HepG2 (cell line): ENCODE results near the gene TBC1D14. TPM values are rescaled to one million over a fixed set of nuclear protein-coding genes. Genes with fewer than 3 reads are reported as not detected.
A peak's percentile ranks its signal among the peaks of the same experiment; 100 is the strongest.

Experiments
- CEBPZ ChIP-seq: IDR thresholded peaks from 2 replicates; pipeline ENCODE4 v1.6.1; 2012; ENCODE audit warnings: low read length, improper control_type of control experiment
- CREB1 ChIP-seq, 2 experiments: fragments of 450-650 bp in 1 of 2; IDR thresholded peaks; 2 replicates each; pipeline ENCODE4 v1.6.1; 2016 to 2017; ENCODE audit warnings: control low read depth in 1 of 2, mild to moderate bottlenecking in 1 of 2, missing compliant biosample characterization in 1 of 2, missing genetic modification characterization in 1 of 2
- FOXC1 ChIP-seq: sonication (generic); formaldehyde crosslinking; IDR thresholded peaks from 2 replicates; pipeline ENCODE4 v1.8.0; 2022; ENCODE audit warnings: mild to moderate bottlenecking, missing genetic modification reagents, borderline replicate concordance
- FOXP4 ChIP-seq: sonication (generic); formaldehyde crosslinking; IDR thresholded peaks from 2 replicates; pipeline ENCODE4 v1.4.0; 2020; ENCODE audit warnings: missing genetic modification reagents
- HNF1B ChIP-seq: sonication (generic); formaldehyde crosslinking; IDR thresholded peaks from 2 replicates; pipeline ENCODE4 v1.5.1; 2020; ENCODE audit warnings: mild to moderate bottlenecking, moderate library complexity, missing genetic modification reagents
- NFATC3 ChIP-seq: sonication (generic); formaldehyde crosslinking; IDR thresholded peaks from 2 replicates; pipeline ENCODE4 v1.5.1; 2020; ENCODE audit warnings: mild to moderate bottlenecking, missing genetic modification reagents
- PHF8 ChIP-seq: sonication (generic); formaldehyde crosslinking; IDR thresholded peaks from 2 replicates; pipeline ENCODE4 v1.5.0; 2020; ENCODE audit warnings: missing genetic modification reagents
- THAP11 ChIP-seq: IDR thresholded peaks from 2 replicates; pipeline ENCODE4 v1.6.1; 2016; ENCODE audit warnings: missing biosample characterization, missing genetic modification reagents
- ZFP37 ChIP-seq: sonication (generic); formaldehyde crosslinking; IDR thresholded peaks from 2 replicates; pipeline ENCODE4 v1.4.0; 2020; ENCODE audit warnings: missing genetic modification reagents, borderline replicate concordance
- ZNF44 ChIP-seq: sonication (generic); formaldehyde crosslinking; IDR thresholded peaks from 2 replicates; pipeline ENCODE4 v1.5.1; 2020; ENCODE audit warnings: mild to moderate bottlenecking, missing genetic modification reagents
- ZNF468 ChIP-seq: sonication (generic); formaldehyde crosslinking; IDR thresholded peaks from 2 replicates; pipeline ENCODE4 v1.8.0; 2022; ENCODE audit warnings: mild to moderate bottlenecking, moderate library complexity, missing genetic modification reagents
- ZNF607 ChIP-seq: sonication (generic); formaldehyde crosslinking; IDR thresholded peaks from 2 replicates; pipeline ENCODE4 v1.5.1; 2020; ENCODE audit warnings: missing genetic modification reagents, mild to moderate bottlenecking, borderline replicate concordance
- ZNF709 ChIP-seq: sonication (generic); formaldehyde crosslinking; IDR thresholded peaks from 2 replicates; pipeline ENCODE4 v1.5.0; 2020; ENCODE audit warnings: mild to moderate bottlenecking, missing genetic modification reagents
- polyA plus RNA-seq, 8 experiments: library from polyadenylated mRNA; depleted of rRNA in 3 of 8; stranded (reverse) in 7 of 8; unstranded in 1 of 8; fragments of >200 nt; fragmentation: Illumina TruSeq in 4 of 8; extraction: Trizol in 4 of 8; gene quantifications; 2 replicates each; pipeline versions ENCODE4 v1.2.1 to v1.2.3, GENCODE V29; 2011 to 2016; ENCODE audit warnings: low read depth in 4 of 8, missing spikeins in 1 of 8, mixed read lengths in 1 of 8; ENCODE audit not compliant: insufficient read depth in 1 of 8
- total RNA-seq, 5 experiments: library from RNA; depleted of rRNA; stranded (reverse); fragments of >200 nt; fragmentation: Illumina TruSeq; extraction: Trizol; gene quantifications; 2 replicates each; pipeline ENCODE4 v1.2.3, GENCODE V29; 2016; ENCODE audit warnings: low read depth in 1 of 5
- TF ChIP-seq, protein P1 (sequence below): sonication (generic); formaldehyde crosslinking; IDR thresholded peaks from 2 replicates; pipeline ENCODE4 v1.4.0; 2020; ENCODE audit warnings: missing genetic modification reagents
- TF ChIP-seq, protein P2 (sequence below): sonication (generic); IDR thresholded peaks from 2 replicates; pipeline ENCODE4 v1.6.1; 2016; ENCODE audit warnings: low read depth, borderline replicate concordance

The TBC1D14 gene
- total and polyA plus RNA-seq, 2 of the 13 experiments (the other 11 are each of a cell fraction or from before 2014, with no cell fraction given): 29.5 to 46.5 TPM

DNA sequence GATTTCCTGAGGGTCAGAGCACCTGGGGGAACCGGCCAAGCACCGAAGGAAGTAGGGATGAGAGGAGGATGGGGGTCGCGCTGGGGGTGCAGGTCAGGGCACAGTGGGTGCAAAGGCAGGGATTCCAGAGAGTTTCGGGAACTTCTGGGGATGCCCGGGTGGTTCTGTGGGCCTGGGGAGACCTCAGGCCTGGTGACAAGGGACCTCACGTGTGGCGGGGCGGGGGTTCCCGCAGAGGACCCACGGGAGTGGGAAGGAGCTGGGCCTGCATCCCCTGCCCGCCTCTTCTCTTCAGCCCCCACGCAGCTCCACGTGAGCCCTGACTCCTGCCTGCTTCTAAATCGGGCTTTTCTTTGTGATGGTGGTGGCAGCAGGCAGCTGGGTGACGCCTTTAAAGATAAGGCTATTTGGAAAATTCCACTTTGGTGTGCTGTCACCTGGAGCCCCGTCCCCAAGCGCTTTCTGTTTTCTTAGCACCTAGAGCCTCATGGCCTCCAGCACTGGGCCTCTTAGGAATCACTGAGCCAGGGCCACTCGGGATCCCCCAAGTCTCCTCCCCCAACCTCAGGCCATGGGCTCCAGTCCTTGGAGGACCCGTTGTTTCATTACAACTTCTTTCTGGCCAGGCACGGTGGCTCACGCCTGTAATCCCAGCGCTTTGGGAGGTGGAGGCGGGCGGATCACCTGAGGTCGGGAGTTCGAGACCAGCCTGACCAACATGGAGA, 7.1 kb upstream of the TBC1D14 start (continued):
- peak; percentile 21; the same call in 1 of the 2 replicates for TF ChIP-seq FOXP4
- TF ChIP-seq CEBPZ: no peak
- TF ChIP-seq NFATC3 (CRISPR knock-in tag): 0 out of 2 replicates have a peak, but pooled peaks have one; percentile 44
- TF ChIP-seq ZNF607: no peak
- TF ChIP-seq, protein P1, sequence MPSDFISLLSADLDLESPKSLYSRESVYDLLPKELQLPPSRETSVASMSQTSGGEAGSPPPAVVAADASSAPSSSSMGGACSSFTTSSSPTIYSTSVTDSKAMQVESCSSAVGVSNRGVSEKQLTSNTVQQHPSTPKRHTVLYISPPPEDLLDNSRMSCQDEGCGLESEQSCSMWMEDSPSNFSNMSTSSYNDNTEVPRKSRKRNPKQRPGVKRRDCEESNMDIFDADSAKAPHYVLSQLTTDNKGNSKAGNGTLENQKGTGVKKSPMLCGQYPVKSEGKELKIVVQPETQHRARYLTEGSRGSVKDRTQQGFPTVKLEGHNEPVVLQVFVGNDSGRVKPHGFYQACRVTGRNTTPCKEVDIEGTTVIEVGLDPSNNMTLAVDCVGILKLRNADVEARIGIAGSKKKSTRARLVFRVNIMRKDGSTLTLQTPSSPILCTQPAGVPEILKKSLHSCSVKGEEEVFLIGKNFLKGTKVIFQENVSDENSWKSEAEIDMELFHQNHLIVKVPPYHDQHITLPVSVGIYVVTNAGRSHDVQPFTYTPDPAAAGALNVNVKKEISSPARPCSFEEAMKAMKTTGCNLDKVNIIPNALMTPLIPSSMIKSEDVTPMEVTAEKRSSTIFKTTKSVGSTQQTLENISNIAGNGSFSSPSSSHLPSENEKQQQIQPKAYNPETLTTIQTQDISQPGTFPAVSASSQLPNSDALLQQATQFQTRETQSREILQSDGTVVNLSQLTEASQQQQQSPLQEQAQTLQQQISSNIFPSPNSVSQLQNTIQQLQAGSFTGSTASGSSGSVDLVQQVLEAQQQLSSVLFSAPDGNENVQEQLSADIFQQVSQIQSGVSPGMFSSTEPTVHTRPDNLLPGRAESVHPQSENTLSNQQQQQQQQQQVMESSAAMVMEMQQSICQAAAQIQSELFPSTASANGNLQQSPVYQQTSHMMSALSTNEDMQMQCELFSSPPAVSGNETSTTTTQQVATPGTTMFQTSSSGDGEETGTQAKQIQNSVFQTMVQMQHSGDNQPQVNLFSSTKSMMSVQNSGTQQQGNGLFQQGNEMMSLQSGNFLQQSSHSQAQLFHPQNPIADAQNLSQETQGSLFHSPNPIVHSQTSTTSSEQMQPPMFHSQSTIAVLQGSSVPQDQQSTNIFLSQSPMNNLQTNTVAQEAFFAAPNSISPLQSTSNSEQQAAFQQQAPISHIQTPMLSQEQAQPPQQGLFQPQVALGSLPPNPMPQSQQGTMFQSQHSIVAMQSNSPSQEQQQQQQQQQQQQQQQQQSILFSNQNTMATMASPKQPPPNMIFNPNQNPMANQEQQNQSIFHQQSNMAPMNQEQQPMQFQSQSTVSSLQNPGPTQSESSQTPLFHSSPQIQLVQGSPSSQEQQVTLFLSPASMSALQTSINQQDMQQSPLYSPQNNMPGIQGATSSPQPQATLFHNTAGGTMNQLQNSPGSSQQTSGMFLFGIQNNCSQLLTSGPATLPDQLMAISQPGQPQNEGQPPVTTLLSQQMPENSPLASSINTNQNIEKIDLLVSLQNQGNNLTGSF (CRISPR knock-in tag): no peak
- TF ChIP-seq, protein P2, sequence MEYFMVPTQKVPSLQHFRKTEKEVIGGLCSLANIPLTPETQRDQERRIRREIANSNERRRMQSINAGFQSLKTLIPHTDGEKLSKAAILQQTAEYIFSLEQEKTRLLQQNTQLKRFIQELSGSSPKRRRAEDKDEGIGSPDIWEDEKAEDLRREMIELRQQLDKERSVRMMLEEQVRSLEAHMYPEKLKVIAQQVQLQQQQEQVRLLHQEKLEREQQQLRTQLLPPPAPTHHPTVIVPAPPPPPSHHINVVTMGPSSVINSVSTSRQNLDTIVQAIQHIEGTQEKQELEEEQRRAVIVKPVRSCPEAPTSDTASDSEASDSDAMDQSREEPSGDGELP: peak; percentile 67; the same call in 1 of the 2 replicates
- no peak for TF ChIP-seq ZNF468 (CRISPR knock-in tag)
- 0 out of 2 replicates have a peak, but pooled peaks have one; percentile 27 for TF ChIP-seq FOXC1 (CRISPR knock-in tag)
- no peak for TF ChIP-seq ZFP37 (CRISPR knock-in tag)
- no peak for TF ChIP-seq ZNF709 (CRISPR knock-in tag)
- no peak for TF ChIP-seq CREB1 (IDR thresholded peaks at IDR 0.05)
- TF ChIP-seq CREB1 (CRISPR knock-in tag; IDR thresholded peaks at IDR 0.05): 0 out of 2 replicates have a peak, but pooled peaks have one; percentile 20
- peak; percentile 59; the same call in 1 of the 2 replicates for TF ChIP-seq HNF1B
- TF ChIP-seq THAP11: 0 out of 2 replicates have a peak, but pooled peaks have one; percentile 23
- TF ChIP-seq ZNF44 (CRISPR knock-in tag): no peak
- TF ChIP-seq PHF8 (CRISPR knock-in tag): no peak
